Smooth muscle cell (in vitro differentiated cells): ENCODE results near the gene TBL1XR1. TPM values are rescaled to one million over a fixed set of nuclear protein-coding genes. Genes with fewer than 3 reads are reported as not detected.

ENCODE experiments used
- DNase-seq: peaks from one replicate; lab custom pipeline; 2025; ENCODE audit not compliant: unreplicated experiment; lab: John Stamatoyannopoulos, UW
- H2AFZ ChIP-seq: fragments of 200-600 bp; sonication (generic); 2 replicates; pipeline ENCODE4 v1.6.0; 2016; ENCODE audit warnings: antibody characterized with exemption, low read depth, mild to moderate bottlenecking
- H3F3A ChIP-seq: fragments of 200-600 bp; sonication (generic); 2 replicates; pipeline ENCODE4 v1.6.0; 2017; ENCODE audit warnings: antibody characterized with exemption, low read depth
- H3K27ac ChIP-seq: fragments of 200-600 bp; sonication (generic); 2 replicates; pipeline ENCODE4 v1.5.1; 2016; ENCODE audit warnings: low read depth, mild to moderate bottlenecking
- H3K27me3 ChIP-seq: fragments of 200-600 bp; sonication (generic); 2 replicates; pipeline ENCODE4 v1.6.1; 2016; ENCODE audit warnings: low read depth, mild to moderate bottlenecking
- H3K36me3 ChIP-seq: fragments of 200-600 bp; sonication (generic); 2 replicates; pipeline ENCODE4 v1.5.1; 2016; ENCODE audit warnings: low read depth
- H3K4me1 ChIP-seq: fragments of 200-600 bp; sonication (generic); 2 replicates; pipeline ENCODE4 v1.5.1; 2016; ENCODE audit warnings: low read depth
- H3K4me2 ChIP-seq: fragments of 200-600 bp; sonication (generic); 2 replicates; pipeline ENCODE4 v1.6.0; 2016; ENCODE audit warnings: mild to moderate bottlenecking
- H3K4me3 ChIP-seq: fragments of 200-600 bp; sonication (generic); 2 replicates; pipeline ENCODE4 v1.5.1; 2016; ENCODE audit warnings: mild to moderate bottlenecking
- H3K79me2 ChIP-seq: fragments of 200-600 bp; sonication (generic); 2 replicates; pipeline ENCODE4 v1.6.0; 2016; ENCODE audit warnings: low read depth, mild to moderate bottlenecking
- H3K9ac ChIP-seq: fragments of 200-600 bp; sonication (generic); 2 replicates; pipeline ENCODE4 v1.6.0; 2016; ENCODE audit warnings: low read depth
- H3K9me3 ChIP-seq: fragments of 200-600 bp; sonication (generic); replicated peaks from 2 replicates; pipeline ENCODE4 v1.5.1; 2016; ENCODE audit warnings: low read depth
- H4K20me1 ChIP-seq: fragments of 200-600 bp; sonication (generic); 2 replicates; pipeline ENCODE4 v1.6.0; 2016; ENCODE audit warnings: low read depth
- CTCF ChIP-seq: fragments of 200-600 bp; sonication (generic); IDR thresholded peaks from 2 replicates; pipeline ENCODE4 v1.5.1; 2017; ENCODE audit warnings: borderline replicate concordance, mild to moderate bottlenecking, antibody characterized with exemption; ENCODE audit not compliant: insufficient read depth, poor library complexity, severe bottlenecking
- WGBS: methylation state at CpG from one replicate; pipeline ENCODE4 v1.1.7; 2016; ENCODE audit warnings: low lambda C conversion rate; 5-methylcytosine and 5-hydroxymethylcytosine counted together
- polyA plus RNA-seq: library from polyadenylated mRNA; unstranded; fragments of >200 nt; fragmentation: Nextera tagmentation; extraction: Ambion mirVana; gene quantifications from 2 replicates; pipeline ENCODE4 v1.2.1, GENCODE V29; 2016
- total RNA-seq: library from RNA; depleted of rRNA; stranded (reverse); fragments of >200 nt; gene quantifications from 2 replicates; pipeline ENCODE4 v1.2.3, GENCODE V29; 2014

TBL1XR1 gene
- total and polyA plus RNA-seq, 2 experiments from 2014 or later, result 19.9 to 115 TPM

- WGBS, result 93% methylated on average over 2 of the region's 2 CpGs
- DNase-seq, result no peak
- Histone ChIP-seq H3K4me1 (no peaks in the 10 kb centered on the region), H4K20me1 (no peaks in the 10 kb centered on the region), H3F3A (no peaks in the 10 kb centered on the region), H3K9me3 (no peaks in the 10 kb centered on the region), H3K4me2 (no peak overlapping the region), H3K36me3 (no peaks in the 10 kb centered on the region), H3K79me2 (no peaks in the 10 kb centered on the region), H3K9ac (no peak overlapping the region), H3K4me3 (no peak overlapping the region), H3K27me3 (no peaks in the 10 kb centered on the region), H3K27ac (no peak overlapping the region), H2AFZ (no peak overlapping the region)
- no peak for TF ChIP-seq CTCF
Measured at GRCh38 chr3:177238686-177239216, 41.5 kb upstream of the TBL1XR1 start.

GRCh38 chr3:177237206-177237605 is 39.9 kb upstream of the TBL1XR1 start:
- Histone ChIP-seq H4K20me1 (no peaks in the 10 kb centered on the region), H3K79me2 (no peaks in the 10 kb centered on the region), H3F3A (no peaks in the 10 kb centered on the region), H3K4me3 (no peak overlapping the region), H3K9me3 (no peaks in the 10 kb centered on the region), H3K27me3 (no peaks in the 10 kb centered on the region), H3K4me1 (no peaks in the 10 kb centered on the region), H3K27ac (no peak overlapping the region), H3K9ac (no peak overlapping the region), H3K36me3 (no peaks in the 10 kb centered on the region), H2AFZ (no peak overlapping the region), H3K4me2 (no peak overlapping the region)
- no peak for DNase-seq
- 95% methylated on average over 4 of the region's 4 CpGs for WGBS
- no peak for TF ChIP-seq CTCF

- Histone ChIP-seq H3K27me3 (no peaks in the 10 kb centered on the region), H3K79me2 (no peaks in the 10 kb centered on the region), H2AFZ (no peak overlapping the region), H3K4me2 (no peak overlapping the region), H4K20me1 (no peaks in the 10 kb centered on the region), H3K9ac (no peak overlapping the region), H3K36me3 (no peaks in the 10 kb centered on the region), H3K27ac (no peak overlapping the region), H3K4me3 (no peak overlapping the region), H3K9me3 (no peaks in the 10 kb centered on the region), H3K4me1 (no peaks in the 10 kb centered on the region), H3F3A (no peaks in the 10 kb centered on the region)
- WGBS, result 94% methylated on average over 2 of the region's 2 CpGs
- no peak for TF ChIP-seq CTCF
- DNase-seq, result no peak
Measured at GRCh38 chr3:177236704-177237103, 39.4 kb upstream of the TBL1XR1 start.

- Histone ChIP-seq H3K9me3 (no peaks in the 10 kb centered on the region), H3K4me1 (no peaks in the 10 kb centered on the region), H3K9ac (no peak overlapping the region), H3K79me2 (no peaks in the 10 kb centered on the region), H3K27me3 (no peaks in the 10 kb centered on the region), H3K4me3 (no peak overlapping the region), H3K4me2 (no peak overlapping the region), H2AFZ (no peak overlapping the region), H3K27ac (no peak overlapping the region), H3F3A (no peaks in the 10 kb centered on the region), H4K20me1 (no peaks in the 10 kb centered on the region), H3K36me3 (no peaks in the 10 kb centered on the region)
- no peak for DNase-seq
- 96% methylated on average over 2 of the region's 2 CpGs for WGBS
- no peak for TF ChIP-seq CTCF
Measured at GRCh38 chr3:177234121-177234520, 36.8 kb upstream of the TBL1XR1 start.
